AG08396 (cell line): ENCODE measurements around the gene ZNRF2.
"Not testable (repeated sequence)": the region's sequence is repeated elsewhere in the genome, so short reads cannot be mapped to it uniquely, and the experiment has no call there.

Experiments
- DNase-seq: peaks from one replicate; pipeline ENCODE4 v3.0.0; 2012; ENCODE audit warnings: low spot score, mixed read lengths

Gene ZNRF2

GRCh38 chr7:30263090-30263710 lies 21.2 kb upstream of the ZNRF2 start:
- DNase-seq, result no peak

- DNase-seq, result no peak
These were observed 20.3 kb upstream of the ZNRF2 start for GRCh38 chr7:30264052-30264451.

- not testable (repeated sequence) for DNase-seq
These were observed 19.2 kb upstream of the ZNRF2 start for GRCh38 chr7:30265189-30265588.

GRCh38 chr7:30266686-30267085 lies 17.7 kb upstream of the ZNRF2 start:
- DNase-seq, result no peak

GRCh38 chr7:30268586-30268985 lies 15.8 kb upstream of the ZNRF2 start:
- DNase-seq, result no peak

GRCh38 chr7:30269490-30269889 lies 14.9 kb upstream of the ZNRF2 start:
- DNase-seq, result no peak

GRCh38 chr7:30270921-30271320 lies 13.5 kb upstream of the ZNRF2 start:
- DNase-seq, result no peak

GRCh38 chr7:30272126-30272525 lies 12.3 kb upstream of the ZNRF2 start:
- no peak for DNase-seq

GRCh38 chr7:30273552-30273951 lies 10.8 kb upstream of the ZNRF2 start:
- no peak for DNase-seq

GRCh38 chr7:30274641-30275040 lies 9.8 kb upstream of the ZNRF2 start:
- no peak for DNase-seq

GRCh38 chr7:30276203-30276900 lies 8.0 kb upstream of the ZNRF2 start:
- DNase-seq, result peak; percentile 58

GRCh38 chr7:30278376-30278775 lies 6.0 kb upstream of the ZNRF2 start:
- DNase-seq, result no peak

- no peak for DNase-seq
These were observed 5.3 kb upstream of the ZNRF2 start for GRCh38 chr7:30278849-30279652.

- DNase-seq, result no peak
These were observed 4.8 kb upstream of the ZNRF2 start for GRCh38 chr7:30279653-30279904.

GRCh38 chr7:30280631-30281030 lies 3.8 kb upstream of the ZNRF2 start:
- DNase-seq, result no peak

- DNase-seq, result no peak
These were observed 3.1 kb upstream of the ZNRF2 start for GRCh38 chr7:30281263-30281662.

- DNase-seq, result no peak
These were observed 2.6 kb upstream of the ZNRF2 start for GRCh38 chr7:30281791-30282190.

- no peak for DNase-seq
These were observed 1.7 kb upstream of the ZNRF2 start for GRCh38 chr7:30282735-30283134.

GRCh38 chr7:30285067-30285535 lies 704 bp downstream of the ZNRF2 start:
- peak; percentile 36 for DNase-seq

- peak; percentile 34 for DNase-seq
These were observed 1.3 kb downstream of the ZNRF2 start for GRCh38 chr7:30285536-30286284.

- no peak for DNase-seq
These were observed 2.4 kb downstream of the ZNRF2 start for GRCh38 chr7:30286749-30287148.

- not testable (repeated sequence) for DNase-seq
These were observed 3.2 kb downstream of the ZNRF2 start for GRCh38 chr7:30287625-30288024.

GRCh38 chr7:30289634-30290033 lies 5.2 kb downstream of the ZNRF2 start:
- DNase-seq, result not testable (repeated sequence)
